ENCODE measurements around the gene PCNT.
A peak's percentile ranks its signal among the peaks of the same experiment; 100 is the strongest.
"Not testable (repeated sequence)": the region's sequence is repeated elsewhere in the genome, so short reads cannot be mapped to it uniquely, and the experiment has no call there.

The PCNT gene

DNA sequence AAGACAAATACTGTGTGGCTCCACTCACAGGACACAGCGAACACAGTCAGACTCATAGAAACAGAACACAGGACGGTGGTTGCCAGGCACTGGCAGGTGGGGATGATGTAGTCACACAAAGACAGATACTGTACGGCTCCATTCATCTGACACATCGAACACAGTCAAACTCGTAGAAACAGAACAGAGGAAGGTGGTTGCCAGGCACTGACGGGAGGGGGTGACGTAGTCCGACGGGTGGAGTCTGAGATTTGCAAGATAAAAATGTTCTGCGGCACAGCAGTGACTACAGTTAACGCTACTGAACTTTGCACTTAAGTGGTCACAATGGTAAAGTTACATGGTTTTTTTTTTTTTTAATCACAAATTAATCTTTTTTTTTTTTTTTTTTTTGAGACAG is 19.0 kb upstream of the PCNT start:
- DNase-seq: no peak

DNA sequence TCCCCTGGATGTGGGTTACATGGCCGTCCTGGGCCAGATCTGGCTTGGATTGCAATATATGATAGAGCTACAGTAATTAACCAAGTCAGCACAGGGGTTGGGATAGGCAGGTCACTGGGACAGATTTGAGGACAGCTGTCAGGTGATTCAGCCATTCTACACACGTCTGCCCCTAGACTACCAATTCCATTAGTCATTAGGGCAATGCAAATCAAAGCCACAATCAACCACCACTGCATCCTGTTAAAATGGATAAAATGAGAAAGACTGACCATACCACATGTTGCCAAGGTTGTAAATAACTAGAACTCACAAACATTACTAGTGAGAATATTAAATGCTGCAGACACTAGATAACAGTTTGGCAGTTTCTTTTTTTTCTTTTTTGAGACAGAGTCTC is 16.3 kb upstream of the PCNT start:
- no peak for DNase-seq

DNA sequence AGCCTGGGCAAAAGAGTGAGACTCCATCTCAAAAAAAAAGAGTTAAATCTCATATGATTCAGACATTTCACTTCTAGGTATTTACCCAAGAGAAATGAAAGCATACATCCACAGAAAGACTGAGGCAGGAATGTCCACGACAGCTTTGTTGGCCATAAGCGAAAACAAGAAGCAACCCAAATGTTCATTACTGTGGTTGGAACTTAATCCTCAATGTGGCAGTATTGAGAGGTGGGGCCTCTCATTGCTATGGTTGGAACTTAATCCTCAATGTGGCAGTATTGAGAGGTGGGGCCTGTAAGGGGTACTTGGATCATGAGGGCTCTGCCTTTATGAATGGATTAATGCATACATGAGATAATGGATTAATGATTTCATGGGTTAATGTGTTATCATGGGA is 15.5 kb upstream of the PCNT start:
- DNase-seq: no peak

DNA sequence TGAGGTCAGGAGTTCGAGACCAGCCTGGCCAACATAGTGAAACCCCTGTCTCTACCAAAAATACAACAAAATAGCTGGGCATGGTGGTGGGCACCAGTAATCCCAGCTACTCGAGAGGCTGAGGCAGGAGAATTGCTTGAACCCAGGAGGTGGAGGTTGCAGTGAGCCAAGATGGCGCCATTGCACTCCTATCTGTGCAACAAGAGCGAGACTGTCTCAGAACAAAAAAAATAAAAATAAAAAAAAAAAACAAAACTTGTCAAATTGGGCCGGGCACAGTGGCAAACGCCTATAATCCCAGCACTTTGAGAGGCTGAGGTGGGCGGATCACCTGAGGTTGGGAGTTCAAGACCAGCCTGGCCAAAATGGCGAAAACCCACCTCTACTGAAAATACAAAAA is 13.7 kb upstream of the PCNT start:
- not testable (repeated sequence) for DNase-seq

DNA sequence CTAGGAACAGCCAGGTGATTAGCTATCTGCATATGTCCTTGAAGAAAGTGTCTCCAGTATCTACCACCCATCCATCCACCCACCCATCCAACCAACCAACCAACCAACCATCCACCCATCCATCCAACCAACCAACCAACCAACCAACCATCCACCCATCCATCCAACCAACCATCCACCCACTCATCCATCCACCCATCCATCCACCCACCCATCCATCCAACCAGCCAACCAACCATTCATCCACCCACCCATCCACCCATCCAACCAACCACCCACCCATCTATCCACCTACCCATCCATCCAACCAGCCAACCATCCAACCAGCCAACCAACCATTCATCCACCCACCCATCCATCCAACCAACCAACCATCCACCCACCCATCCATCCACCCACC is 12.4 kb upstream of the PCNT start:
- DNase-seq: no peak

DNA sequence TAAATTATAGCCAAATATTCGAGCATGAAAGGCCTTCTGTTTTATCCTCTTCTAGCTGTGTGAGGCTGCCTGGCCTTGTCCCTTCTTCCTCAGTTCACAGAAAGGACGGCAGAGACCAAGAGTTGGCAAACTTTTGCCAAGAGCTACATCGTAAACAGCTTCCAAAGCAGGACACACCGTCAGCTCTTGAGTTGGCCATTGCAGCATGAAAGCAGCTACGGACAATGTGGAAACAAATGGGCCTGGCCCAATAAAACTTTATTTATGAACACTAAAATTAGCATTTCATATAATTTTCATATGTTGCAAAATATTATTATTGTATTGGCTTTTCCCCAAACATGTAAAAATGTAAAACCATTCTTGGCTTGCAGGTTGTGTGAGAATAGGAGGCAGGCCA is 11.0 kb upstream of the PCNT start:
- DNase-seq: no peak

DNA sequence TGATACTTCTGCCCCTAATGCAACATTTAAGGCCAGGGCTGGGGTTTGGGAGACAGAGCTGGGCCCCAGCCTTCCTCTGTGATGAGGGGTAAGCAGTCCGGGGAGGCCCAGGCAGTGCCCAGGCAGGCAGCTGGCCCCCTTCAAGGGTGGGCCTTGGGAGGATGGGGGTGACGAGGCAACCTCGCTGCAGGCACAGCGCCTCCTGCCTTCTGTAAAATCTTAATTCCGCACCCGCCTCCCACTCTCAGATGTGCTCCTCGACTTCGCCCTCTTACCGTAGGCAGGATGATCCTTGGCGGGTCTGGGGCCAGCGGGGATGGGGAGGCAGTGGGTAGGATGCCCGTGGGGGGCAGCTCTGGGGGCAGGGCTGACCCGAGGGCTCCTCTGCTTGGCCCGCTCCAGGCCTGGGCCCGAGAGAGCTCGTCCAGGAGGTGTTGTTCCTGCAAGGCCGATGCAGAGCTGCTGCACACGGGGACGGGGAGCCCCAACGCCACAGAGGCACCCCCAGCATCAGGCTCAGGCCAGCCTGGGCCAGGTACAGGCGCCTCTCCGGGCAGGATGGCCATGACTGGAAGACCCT is 9.4 kb upstream of the PCNT start:
- DNase-seq: no peak

DNA sequence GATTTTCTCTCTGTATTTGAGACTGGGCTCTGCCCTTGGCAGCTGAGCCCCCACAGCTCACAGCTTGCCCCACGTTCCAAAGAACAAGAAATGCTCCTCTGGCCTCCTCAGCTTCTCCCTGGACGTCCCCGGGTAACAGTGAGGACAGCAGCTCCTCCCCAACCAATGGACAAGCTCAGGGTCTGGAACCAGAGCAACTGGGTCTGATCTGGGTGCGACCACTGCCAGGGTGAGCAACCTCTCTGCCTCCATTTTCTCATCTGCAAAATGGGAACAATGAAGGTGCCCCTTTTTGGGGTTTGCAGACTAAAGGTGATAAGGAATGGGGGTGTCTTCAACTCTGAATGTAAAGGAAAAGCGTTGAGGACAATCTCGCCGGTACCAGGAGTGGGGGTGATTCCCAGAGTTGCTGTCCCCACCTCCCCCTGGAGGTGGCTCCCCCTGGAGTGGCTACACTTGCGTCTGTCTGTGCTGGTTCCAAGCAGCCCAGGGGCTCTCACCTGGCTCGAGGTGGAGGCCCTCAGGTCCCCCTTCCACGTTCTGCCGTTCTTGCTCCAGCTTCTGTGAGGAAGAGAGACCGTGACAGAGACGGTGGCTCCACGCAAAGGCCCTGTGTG is 7.1 kb upstream of the PCNT start:
- no peak for DNase-seq

DNA sequence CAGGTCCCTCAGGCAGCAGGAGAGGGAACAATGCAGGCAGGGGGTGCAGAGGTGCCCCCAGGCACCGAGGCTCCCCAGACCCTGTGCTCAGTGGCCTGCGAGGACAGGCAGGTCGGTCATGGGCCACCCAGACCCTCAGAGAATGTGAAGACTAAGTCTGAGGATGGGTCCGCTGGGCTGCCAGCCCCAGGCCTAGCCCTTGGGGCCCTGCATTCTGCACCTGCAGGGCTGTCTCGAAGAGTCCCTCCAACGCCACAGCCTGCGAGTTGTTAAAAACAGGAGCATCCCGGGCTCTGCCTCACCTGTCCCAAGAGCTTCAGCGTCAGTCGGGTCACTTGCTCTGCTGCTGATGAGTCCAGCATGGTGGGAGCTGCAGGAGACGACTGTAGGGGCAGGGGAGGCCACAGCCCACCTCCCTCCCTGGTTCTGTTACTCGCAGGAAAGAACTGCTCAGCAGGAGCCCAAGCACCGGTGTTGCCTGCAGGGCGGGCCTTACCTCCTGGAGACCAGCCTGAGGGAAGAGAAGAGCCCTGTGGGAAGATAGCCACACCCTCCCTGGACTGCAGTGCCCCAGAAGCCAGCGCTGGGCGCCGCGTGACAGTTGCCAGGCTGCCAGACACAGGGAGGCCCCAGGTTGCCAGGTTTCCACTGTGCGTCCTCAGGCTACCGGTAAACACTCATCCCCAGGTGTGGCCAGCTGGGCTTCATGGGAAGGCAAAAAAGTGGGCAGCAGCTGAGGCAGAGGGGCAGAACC is 6.1 kb upstream of the PCNT start:
- DNase-seq: peak; percentile 73

DNA sequence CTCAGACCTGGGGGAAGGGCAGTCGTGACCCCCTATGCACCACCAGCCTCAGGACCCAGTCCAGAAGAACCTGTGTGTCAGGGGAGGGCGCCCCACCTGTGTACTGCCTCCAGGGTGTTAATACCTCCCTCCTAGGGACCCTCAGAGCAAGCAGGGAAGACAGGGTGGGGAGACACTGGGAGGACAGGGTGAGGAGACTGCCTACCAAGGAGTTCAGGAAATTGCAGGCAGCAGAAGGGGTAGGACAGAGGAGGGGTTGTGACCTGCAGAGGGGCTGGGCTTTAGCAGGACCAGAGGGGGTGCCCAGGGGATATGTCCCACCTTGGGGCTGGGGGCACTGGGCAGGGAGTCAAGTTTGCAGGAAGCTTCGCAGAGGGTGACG is 5.5 kb upstream of the PCNT start:
- DNase-seq: no peak

DNA sequence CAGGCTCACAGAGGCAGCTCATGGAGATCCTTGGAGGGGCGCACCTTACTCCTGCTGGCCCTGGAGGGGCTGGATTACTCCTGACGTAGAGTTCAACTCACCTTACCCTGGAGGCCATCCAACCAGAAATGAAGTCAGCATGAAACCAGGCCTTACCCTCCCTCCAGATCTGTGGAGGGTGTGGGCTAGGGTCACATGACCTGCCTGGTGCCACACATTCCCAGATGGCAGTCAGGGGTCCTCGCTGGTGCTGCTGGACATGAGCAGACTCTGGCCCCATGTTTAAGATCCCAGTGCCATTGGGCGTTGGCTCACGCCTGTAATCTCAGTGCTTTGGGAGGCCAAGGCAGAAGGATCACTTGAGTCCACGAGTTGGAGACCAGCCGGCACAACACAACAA is 4.8 kb upstream of the PCNT start:
- DNase-seq: no peak

DNA sequence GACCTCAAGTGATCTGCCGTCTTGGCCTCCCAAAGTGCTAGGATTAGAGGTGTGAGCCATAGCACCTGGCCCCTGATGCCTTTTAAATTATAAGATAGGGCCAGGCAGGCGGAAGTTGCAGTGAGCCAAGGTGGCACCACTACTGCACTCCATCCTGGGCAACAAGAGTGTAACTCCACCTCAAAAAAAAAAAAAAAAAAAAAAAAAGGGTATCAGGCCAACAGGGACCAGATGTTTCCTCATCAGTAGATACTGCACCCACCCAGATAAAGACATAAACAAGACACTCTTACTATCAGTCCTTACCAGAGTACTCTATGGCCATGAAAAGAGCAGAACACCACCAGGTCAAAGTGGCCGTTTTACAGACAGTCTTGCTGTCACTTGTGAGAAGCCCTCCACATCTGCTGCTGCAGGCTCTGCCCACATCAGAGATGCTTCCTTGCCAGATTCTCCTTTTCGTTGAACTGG is 3.6 kb upstream of the PCNT start:
- DNase-seq: no peak

DNA sequence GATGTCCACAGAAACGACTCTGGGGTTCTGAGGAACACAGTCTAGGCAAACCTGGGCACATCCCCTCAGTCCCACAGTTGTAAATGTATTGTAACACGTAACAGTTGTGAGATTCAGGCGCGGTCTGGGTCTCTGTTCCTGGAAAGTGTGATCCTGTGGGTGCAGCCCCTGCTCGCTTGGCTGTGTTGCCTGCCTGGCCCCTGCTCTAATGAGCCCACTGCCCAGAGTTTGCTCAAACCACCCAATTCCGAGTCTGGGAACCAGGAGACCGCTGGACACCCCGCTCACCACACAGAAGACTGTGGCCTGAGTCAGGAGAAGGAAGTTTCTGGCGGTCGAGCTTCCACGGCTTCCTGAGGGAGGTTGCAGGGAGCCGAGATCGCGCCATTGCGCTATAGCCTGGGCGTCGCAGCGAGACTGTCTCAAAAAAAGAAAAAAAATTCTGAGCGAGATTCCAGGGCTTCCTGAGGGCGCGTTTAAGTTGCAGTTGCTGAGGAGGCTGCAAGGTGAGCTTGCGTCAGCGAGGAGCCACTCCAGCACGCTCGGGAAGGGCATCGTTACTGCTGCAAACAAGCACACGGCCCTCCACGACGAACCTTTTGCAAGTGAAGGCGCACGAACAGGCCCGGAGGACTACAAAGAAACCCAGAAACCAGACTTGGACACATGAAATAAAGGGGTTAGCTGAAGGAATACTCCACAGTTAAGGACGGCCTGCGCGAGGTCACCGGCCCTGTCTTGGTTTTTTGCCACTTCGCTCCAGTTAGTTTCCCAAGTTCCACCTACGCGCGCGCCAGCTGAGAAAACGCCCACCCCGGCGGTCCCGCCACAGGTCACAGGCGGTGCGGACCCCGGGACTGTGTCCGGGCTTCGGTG is 1.4 kb upstream of the PCNT start:
- DNase-seq: no peak

DNA sequence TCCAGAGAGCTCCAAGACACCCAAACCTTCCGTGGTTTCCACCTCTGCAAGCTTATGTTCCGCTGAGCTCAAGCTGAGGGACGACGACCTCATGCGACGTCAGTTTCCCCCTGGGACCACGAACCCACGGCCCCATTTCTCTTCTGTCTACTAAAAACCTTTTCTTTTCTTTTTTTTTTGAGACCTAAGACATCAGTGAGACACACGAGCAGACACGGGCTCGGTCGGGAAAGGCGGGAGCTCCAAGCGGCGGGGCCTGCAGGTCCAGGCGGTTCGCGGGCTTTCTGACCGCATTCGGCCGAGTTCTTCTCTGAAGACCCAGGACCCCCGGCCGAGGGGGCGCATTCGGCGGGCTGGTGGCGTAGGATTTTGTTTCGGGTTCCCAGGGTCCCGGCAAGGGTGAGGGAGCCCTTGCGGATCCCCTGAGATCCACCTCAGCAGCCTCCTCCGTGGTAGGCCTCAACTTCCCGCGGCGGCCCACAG is 688 bp upstream of the PCNT start:
- DNase-seq: no peak

DNA sequence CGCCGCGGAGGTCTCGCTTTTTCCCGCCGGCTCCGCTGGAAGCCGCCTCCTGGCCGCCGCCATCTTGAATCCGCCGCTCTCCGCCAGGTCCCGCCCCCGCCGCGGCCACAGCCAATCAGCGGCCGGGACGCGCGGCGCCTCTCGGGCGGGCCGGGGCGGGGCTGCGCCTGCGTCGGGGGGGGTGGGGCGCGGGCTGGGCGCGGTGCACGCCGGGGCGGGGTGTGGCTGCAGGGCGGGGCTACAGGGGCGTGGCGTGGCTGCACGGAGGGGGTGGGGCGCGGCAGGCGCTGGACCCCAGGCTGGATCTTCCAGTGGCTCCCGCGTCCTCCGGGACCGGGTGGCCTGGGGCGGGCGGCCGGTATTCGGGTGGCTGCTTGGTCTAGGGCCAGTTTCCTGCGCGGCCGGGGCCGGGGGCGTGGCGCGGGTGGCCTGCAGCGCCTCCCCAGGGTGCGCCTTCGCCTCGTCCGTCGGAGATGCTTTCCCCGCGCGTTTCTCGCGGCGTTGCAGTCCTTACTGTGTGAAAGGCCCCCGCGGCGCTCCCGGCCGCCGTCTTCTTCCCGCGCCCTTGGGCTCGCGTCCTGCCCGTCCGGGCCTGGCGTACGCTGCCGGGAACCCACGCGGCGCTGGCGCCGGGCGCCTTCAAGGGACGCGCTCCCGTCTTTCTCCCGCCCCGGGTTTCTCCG is 575 bp downstream of the PCNT start:
- DNase-seq: peak; percentile 62

DNA sequence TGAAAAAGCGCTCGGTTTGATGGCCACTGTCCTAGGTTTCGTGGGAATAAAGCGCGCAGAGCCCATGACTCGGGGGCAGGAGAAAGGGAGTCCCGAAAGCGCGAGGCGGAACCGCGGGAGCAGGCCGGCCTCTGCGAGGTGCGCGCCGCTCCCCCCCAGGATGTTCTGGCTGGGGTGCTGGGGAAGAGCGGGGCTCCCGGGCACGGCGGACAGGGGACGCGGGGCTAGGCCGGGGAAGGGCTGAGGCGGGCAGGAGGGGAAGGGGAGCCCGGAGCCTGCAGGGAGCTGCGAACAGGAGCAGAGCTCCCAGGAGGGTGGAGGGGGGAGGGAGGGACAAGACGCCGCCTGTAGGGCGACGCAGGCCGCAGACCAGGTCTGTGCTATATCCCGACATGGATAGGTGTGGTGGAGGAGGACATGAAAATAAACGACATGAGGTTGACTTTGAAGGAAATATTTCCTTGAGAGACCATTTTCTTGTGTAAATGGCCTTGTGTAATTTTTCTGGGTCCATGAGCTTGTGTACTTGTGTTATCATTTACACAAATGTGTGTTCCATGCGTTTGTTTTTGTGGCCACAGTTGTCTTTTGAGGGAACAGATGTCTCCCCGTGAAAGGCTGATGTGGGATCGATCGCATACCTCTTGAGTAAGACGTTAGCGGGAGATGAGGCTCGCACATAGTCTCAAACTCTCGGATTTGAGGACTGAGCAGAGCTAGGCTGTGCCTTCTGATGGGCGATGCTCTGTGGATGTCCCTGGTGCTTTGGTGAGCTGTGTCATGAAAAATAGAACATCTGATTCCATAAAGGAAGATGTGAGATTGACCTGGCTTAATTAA is 1.3 kb downstream of the PCNT start:
- peak; percentile 37 for DNase-seq

DNA sequence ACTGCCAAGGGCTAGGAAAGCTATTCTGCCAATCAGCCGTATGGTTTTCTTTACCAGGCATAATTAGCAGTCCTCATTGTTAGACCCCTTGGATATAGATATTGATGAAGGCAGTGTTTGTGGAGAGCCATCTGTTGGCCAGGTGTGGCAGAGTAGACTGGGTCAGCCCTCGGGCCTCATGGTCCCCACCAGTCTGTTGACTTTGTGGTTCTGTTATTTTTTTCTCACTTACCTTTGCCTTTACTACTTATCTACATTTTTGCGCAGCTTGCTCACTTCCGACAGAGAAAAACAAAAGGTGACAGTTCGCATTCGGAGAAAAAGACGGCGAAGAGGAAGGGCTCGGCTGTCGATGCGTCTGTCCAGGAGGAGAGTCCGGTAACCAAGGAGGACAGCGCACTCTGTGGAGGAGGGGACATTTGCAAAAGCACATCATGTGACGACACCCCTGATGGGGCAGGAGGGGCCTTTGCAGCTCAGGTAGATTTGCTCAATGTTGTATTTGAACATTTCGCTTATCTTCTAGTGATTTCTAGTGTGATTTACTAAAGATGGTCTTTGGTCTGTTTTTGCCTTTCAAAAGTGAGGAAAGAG is 2.3 kb downstream of the PCNT start:
- peak; percentile 10 for DNase-seq

DNA sequence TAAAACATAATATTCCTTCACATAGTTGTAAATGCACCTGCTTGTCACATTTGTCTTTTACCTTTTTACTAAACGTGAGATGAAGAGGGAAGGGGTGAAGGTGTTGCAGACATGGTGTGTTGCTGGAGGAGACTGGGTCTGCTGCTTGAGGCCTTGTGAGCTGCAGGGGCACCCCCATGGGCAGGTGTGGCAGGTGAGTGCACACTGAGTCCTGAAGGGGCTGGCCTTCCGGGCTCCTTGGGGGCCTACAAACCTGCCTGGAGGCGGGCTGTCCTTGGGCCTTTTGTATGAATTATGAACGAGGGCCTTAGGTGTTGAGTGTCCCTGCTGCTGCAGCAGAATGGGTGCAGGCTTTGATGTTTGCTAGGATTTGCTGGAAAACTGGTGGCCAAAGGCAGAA is 3.8 kb downstream of the PCNT start:
- DNase-seq: no peak

DNA sequence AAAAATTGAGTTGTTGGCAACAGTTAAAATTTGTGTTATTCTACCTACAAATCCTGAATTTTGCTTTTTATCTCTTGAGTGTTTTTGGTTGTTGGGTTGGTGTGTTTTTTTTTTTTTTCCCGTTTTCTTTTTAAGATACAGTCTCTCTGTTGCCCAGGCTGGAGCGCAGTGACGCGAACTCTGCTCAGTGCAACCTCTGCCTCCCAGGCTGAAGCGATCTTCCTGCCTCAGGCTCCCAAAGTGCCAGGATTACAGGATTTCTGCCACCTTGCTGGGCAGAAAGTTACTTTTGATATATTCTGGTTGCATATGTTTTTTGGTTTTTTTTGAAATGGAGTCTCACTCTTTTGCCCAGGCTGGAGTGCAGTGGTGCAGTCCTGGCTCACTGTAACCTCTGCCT is 4.2 kb downstream of the PCNT start:
- DNase-seq: no peak

DNA sequence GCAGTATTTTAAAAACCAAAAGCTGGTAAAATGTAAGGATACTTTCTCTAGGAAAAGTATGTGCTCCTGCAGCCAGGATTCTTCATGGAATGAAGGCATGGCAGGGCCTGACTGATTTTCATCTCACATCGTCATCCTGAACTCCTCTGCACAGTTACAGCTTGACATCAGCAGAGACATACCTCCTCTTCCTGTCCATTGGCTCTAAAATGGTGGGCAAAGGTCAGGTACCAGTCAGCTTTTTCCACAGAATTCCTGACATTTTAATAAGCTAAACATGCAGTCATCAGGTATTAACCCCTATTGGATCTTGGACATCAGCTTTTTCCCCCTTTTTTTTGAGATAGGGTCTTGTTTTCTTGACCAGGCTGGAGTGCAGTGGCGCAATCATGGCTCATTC is 5.8 kb downstream of the PCNT start:
- no peak for DNase-seq
